Lower leg skin (tissue), 4 donors: Measurements from ENCODE around the gene BCL2L1. TPM values are rescaled to one million over a fixed set of nuclear protein-coding genes. Genes with fewer than 3 reads are reported as not detected.

Experiments used
- DNase-seq, 2 donors: peaks; one replicate each; pipeline ENCODE4 v3.0.0-alpha.2; 2019; ENCODE audit warnings: low spot score in 2 of 2
- H3K4me3 ChIP-seq: fragments of 200-600 bp; sonication (generic); 2 replicates; pipeline ENCODE4 v1.5.1; 2017; ENCODE audit warnings: mild to moderate bottlenecking, low read depth; ENCODE audit not compliant: poor library complexity, severe bottlenecking
- CTCF ChIP-seq, 3 donors: fragments of 450-650 bp; IDR thresholded peaks; one replicate each; pipeline ENCODE4 v1.5.1; 2016; ENCODE audit warnings: antibody characterized with exemption in 3 of 3, mild to moderate bottlenecking in 3 of 3, moderate library complexity in 2 of 3
- POLR2A ChIP-seq, 2 donors: fragments of 450-650 bp; IDR thresholded peaks; one replicate each; pipeline ENCODE4 v1.6.1; 2016 to 2017; ENCODE audit warnings: antibody characterized with exemption in 2 of 2, mild to moderate bottlenecking in 1 of 2, moderate library complexity in 1 of 2
- WGBS, 2 donors: methylation state at CpG; one replicate each; pipeline ENCODE4 v1.1.5; 2018; 5-methylcytosine and 5-hydroxymethylcytosine counted together
- intact Hi-C: fragments of 100-400 bp; cut with DNase I; formaldehyde crosslinking; loops from one replicate; pipeline ENCODE4 v1.15.0; 2023; ENCODE audit warnings: low total_unique reads
- total RNA-seq, 4 donors: library from RNA; depleted of rRNA; stranded (reverse); fragments of >200 nt; gene quantifications; one replicate each; pipeline ENCODE4 v1.1.0, GENCODE V29; 2016

BCL2L1 gene
- total RNA-seq, 4 donors from 2014 or later: 115 to 152 (median 125) TPM

- H3K4me3 ChIP-seq: no peak overlapping the region
- DNase-seq: no peak
- 62 to 64% methylated on average over 6 of the region's 6 CpGs for WGBS, 2 donors
- TF ChIP-seq CTCF (IDR thresholded peaks at IDR 0.05): no peak
- TF ChIP-seq POLR2A (IDR thresholded peaks at IDR 0.05): no peak
- intact Hi-C loops: no loop called here
Measured at GRCh38 chr20:31717478-31718201, 5.0 kb downstream of the BCL2L1 start.

DNA sequence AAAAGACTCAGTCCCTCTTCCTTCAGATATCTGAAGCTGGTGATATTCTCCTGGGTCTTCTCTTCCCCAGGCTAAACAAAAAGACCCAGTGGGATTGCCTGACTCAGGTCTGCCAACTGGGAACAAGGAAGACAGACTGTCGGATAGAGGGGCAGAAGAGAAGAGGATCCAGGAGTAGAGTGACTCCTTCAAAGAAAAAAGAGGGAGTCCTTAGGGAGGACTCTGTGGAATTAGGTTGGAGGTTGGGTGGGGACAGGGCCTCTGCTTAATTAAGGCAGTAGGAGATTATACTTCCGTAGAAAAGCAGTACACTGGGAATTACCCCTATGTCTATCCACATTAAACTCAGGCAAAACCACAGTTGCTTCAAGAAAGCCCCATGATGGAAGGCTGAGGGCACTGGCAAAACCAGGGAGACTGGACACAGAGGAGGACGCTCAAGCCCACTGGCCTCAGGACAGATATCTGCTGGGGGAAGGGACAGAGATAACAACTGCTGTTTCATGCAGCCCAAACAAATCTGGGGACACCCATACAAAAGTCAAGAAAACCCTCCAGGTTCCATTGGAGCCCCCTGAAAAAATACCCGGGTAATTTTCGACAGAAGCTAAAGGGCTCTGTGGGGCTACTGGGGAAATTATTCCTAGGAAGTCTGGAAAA lies 5.7 kb downstream of the BCL2L1 start:
- intact Hi-C loops: no loop called here
- no peak overlapping the region for H3K4me3 ChIP-seq

DNA sequence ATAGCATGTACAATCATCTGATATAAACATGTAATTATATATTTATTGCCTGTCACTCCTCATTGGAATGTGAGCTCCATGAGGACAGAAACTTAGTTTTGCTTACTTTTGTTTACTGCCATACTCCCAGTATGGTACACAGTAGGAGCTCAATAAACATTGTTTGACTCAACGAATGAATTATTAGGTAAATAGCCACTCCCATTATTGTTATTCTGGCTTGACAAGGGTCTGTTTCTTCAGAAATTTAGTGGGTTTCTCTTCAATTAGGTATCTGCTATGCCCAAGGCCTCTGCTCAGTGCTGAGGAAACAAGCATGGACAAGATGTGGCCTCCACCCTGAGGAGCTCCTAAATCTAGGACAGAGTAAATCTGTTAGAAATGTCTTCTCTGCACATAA lies 6.3 kb downstream of the BCL2L1 start:
- TF ChIP-seq CTCF (IDR thresholded peaks at IDR 0.05) (no peak), POLR2A (IDR thresholded peaks at IDR 0.05) (no peak)
- WGBS, 2 donors: 34 to 44% methylated on average over 1 of the region's 1 CpG
- DNase-seq: no peak
- no peak overlapping the region for H3K4me3 ChIP-seq
- intact Hi-C loops: no loop called here

More for the DNA sequence above, 5.7 kb downstream of the BCL2L1 start:
- WGBS, 2 donors: 45 to 53% methylated on average over 5 of the region's 5 CpGs
- TF ChIP-seq POLR2A (IDR thresholded peaks at IDR 0.05) (no peak), CTCF (IDR thresholded peaks at IDR 0.05) (no peak)
- no peak for DNase-seq

DNA sequence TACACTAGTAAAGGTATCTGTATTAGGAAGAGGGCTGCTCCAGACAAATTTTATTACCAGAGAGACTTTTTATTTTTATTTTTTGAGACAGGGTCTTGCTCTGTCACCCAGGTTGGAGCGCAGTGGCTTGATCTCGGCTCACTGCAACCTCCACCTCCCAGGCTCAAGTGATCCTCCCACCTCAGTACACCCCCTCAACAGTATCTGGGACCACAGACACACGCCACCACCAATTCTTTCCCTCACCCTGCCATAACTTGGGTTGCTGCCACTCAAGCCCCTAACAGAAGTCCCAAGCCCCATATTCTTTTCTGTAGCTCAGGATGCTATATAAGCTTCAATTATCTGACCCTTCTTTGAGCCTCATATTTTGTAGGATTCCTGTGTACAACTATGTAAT lies 6.9 kb downstream of the BCL2L1 start:
- no peak overlapping the region for H3K4me3 ChIP-seq
- TF ChIP-seq CTCF (IDR thresholded peaks at IDR 0.05): no peak
- no peak for TF ChIP-seq POLR2A (IDR thresholded peaks at IDR 0.05)
- no peak for DNase-seq
- intact Hi-C loops: no loop called here
- WGBS, 2 donors: 52% methylated on average over 3 of the region's 3 CpGs

DNA sequence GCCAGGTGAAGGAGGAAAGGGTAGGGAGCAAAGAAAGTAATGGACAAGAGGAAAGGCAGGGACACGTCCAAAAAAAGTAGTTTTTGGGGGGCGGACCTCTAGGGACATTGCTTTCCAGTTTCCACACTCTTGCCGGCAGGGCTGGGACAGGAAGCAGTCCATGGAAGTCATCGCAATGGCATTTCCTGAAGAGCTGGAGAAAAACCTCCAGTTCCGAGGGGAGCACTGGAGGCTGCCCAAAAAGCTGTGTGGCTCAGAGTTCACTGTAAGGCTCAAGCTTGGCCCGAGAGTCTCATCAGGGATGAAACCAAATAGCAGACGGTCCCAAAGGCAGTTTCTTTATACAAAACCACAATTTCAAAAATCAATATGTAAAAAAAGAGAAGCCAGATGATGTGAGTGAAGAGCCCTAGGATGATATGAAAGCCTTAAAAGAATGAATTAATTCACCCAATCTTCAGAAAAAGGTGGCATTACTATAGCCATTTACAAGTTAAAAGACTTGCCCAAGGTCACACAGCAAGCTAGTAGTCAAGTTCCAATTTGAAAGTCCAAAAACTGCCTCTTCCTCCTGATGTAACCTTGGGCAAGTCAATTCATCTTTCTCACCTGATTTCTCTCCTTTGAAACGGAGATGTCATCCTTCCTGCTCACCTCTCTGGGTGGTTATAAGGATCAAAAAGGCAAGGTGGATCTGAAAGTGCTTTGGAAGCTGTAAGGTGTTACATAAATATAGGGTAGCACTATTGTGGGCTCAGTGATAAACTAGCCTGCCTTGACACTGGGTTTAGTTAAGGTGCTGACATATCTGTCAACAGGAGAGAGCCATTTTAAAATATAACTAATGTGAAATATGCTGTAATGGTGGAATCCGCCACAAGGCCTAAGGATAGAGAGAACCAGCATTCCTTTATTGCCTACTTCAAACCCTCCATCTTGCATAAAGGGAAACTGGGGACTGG lies 9.1 kb downstream of the BCL2L1 start:
- no peak overlapping the region for H3K4me3 ChIP-seq
- 27 to 34% methylated on average over 9 of the region's 9 CpGs for WGBS, 2 donors

More for the DNA sequence above, 9.1 kb downstream of the BCL2L1 start:
- intact Hi-C loops: no loop called here
- TF ChIP-seq CTCF (IDR thresholded peaks at IDR 0.05): no peak
- TF ChIP-seq POLR2A (IDR thresholded peaks at IDR 0.05): no peak
- DNase-seq: peak; percentile 86 to 96
